ENCODE results near the gene P4HTM.

P4HTM gene

GRCh38 chr3:48983096-48983495, 6.9 kb upstream of the P4HTM start:
- Histone ChIP-seq H3K4me3 (ENCODE audit: low read depth in 1 of 2, low read length in 1 of 2) (no peak overlapping the region), H3K27ac (no peak overlapping the region), H3K9me3 (no peaks in the 10 kb centered on the region), H3K36me3 (peaks cover 72% of the 10 kb centered on the region), H3K27me3 (no peaks in the 10 kb centered on the region), H3K4me1 (ENCODE audit: control insufficient read depth in 1 of 2, insufficient read depth in 1 of 2, low read depth in 1 of 2, low read length in 1 of 2) (no peaks in the 10 kb centered on the region)
- no peak for TF ChIP-seq CTCF (IDR thresholded peaks at IDR 0.05)

DNA sequence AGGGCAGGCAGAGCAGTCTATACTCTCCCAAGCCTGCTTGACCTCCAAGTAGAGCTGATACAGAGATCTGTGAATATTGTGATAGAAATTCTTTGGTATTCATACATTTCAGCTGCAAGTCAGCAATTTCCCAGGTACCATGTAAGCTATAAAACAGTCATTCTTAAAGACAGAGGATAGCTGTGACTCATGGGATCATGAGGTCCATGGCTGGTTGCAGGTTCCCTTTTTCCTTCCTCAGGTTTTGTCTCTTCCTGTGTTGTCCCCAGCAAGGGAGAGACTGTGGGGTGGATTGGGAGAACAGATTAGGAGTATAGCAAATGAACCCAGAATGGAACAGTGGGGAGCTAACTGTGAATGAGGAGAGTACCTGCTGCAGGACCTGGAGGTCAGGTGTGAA, 5.4 kb upstream of the P4HTM start:
- Histone ChIP-seq H3K9me3 (no peaks in the 10 kb centered on the region), H3K27me3 (no peaks in the 10 kb centered on the region), H3K4me3 (ENCODE audit: low read depth in 1 of 2, low read length in 1 of 2) (no peak overlapping the region), H3K36me3 (peaks cover 60% of the 10 kb centered on the region), H3K4me1 (ENCODE audit: control insufficient read depth in 1 of 2, insufficient read depth in 1 of 2, low read depth in 1 of 2, low read length in 1 of 2) (peaks cover 8 to 9% of the 10 kb centered on the region in 2 experiments), H3K27ac (no peak overlapping the region)
- no peak for TF ChIP-seq CTCF (IDR thresholded peaks at IDR 0.05)

DNA sequence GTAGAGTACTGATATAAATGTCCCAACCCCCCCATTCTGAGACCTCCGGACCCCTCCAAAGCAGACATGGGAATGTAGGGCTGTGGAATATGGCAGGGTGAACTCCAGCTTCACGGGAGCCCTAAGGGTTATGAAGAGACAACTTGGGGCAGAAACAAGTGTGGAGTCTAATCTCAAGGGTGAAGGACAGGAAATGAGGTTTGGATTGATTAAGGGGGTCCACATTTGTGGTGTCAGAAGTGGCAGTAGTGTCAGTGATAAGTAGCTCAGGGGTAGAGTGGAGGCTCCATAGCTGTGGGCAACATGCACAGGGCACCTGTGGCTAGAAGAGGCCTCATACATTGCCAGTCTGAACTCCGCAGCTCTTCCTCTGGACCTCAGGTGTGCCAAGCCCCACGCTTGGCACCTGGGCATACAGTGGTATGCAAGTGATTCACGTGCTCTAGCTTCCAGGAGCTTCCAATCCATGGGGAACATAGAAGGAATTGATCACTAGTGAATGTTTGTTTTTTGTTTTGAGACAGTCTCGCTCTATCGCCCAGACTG, 4.1 kb upstream of the P4HTM start:
- no peak for TF ChIP-seq CTCF (IDR thresholded peaks at IDR 0.05)
- Histone ChIP-seq H3K9me3 (no peaks in the 10 kb centered on the region), H3K27me3 (no peaks in the 10 kb centered on the region), H3K27ac (no peak overlapping the region), H3K4me3 (ENCODE audit: low read depth in 1 of 2, low read length in 1 of 2) (no peak overlapping the region), H3K36me3 (peaks cover 48% of the 10 kb centered on the region), H3K4me1 (ENCODE audit: control insufficient read depth in 1 of 2, insufficient read depth in 1 of 2, low read depth in 1 of 2, low read length in 1 of 2) (peaks cover 15% of the 10 kb centered on the region in 2 experiments)

- Histone ChIP-seq H3K36me3 (peaks cover 15% of the 10 kb centered on the region), H3K4me1 (ENCODE audit: control insufficient read depth in 1 of 2, insufficient read depth in 1 of 2, low read depth in 1 of 2, low read length in 1 of 2) (peaks cover 23% of the 10 kb centered on the region in 2 experiments), H3K4me3 (ENCODE audit: low read depth in 1 of 2, low read length in 1 of 2) (peak overlapping the region; percentile 87 to 91), H3K27ac (peak overlapping the region; percentile 73), H3K9me3 (no peaks in the 10 kb centered on the region), H3K27me3 (no peaks in the 10 kb centered on the region)
- TF ChIP-seq CTCF (IDR thresholded peaks at IDR 0.05) = no peak
These were observed 780 bp upstream of the P4HTM start for GRCh38 chr3:48989126-48989795.

DNA sequence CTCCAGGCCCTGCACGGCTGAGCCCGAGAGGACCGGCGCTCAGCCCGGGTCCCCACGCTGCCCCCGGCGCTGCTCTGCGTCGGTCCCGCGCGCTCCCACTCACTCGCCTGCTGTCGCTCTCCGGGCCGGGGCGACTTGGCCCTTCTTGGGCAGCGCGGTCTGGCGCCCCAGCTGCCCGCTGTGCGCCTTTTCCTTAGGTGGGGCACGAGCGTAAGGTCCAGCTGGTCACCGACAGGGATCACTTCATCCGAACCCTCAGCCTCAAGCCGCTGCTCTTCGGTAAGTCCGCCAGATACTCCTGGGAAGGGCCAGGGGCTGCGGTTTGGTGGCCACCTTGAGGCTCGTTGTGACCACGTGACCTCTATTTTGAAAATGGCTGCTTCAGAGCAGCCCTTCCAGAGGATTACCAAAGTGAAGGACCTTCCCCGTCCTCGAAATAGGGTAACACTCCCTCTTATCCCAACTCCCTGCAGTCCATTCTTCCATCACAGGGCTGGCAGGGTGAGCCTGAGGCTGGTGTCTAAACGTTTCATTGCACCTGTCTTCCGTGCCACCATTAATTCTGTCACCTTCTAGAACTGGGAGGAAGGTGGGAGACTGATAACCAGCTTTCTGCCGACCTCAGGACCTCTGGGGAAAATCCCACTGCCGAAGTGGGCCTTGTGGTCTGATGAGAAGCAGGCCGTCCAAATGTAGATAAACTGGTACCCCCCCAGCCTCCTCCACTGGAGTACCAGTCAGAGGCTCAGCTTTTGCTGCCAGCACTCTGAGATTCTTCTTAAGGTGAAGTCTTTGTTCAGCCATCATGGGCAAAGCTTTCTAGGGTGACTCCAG, 812 bp downstream of the P4HTM start:
- peaks cover 1% of the 10 kb centered on the region for H3K36me3 ChIP-seq
- H3K4me1 ChIP-seq (ENCODE audit: control insufficient read depth in 1 of 2, insufficient read depth in 1 of 2, low read depth in 1 of 2, low read length in 1 of 2) = peaks cover 23% of the 10 kb centered on the region in 2 experiments
- H3K27me3 ChIP-seq = no peaks in the 10 kb centered on the region
- H3K4me3 ChIP-seq (ENCODE audit: low read depth in 1 of 2, low read length in 1 of 2) = peak overlapping the region; percentile 87 to 91
- no peaks in the 10 kb centered on the region for H3K9me3 ChIP-seq
- H3K27ac ChIP-seq = peak overlapping the region; percentile 73
- TF ChIP-seq CTCF (IDR thresholded peaks at IDR 0.05) = no peak
